Ascending aorta (tissue), 2 donors: ENCODE results near the gene TRIM65. TPM values are rescaled to one million over a fixed set of nuclear protein-coding genes. Genes with fewer than 3 reads are reported as not detected.

Experiments
- DNase-seq, 2 donors: peaks; one replicate each; pipeline ENCODE4 v3.0.0-alpha.2; 2019; ENCODE audit warnings: low spot score in 2 of 2
- H3K27ac ChIP-seq, 2 donors: fragments of 200-600 bp; sonication (generic); one replicate each; pipeline ENCODE4 v1.5.1; 2016 to 2017; ENCODE audit warnings: mild to moderate bottlenecking in 1 of 2
- H3K27me3 ChIP-seq: fragments of 200-600 bp; sonication (generic); one replicate; pipeline ENCODE4 v1.5.1; 2017
- H3K36me3 ChIP-seq, 2 donors: fragments of 200-600 bp; sonication (generic); one replicate each; pipeline ENCODE4 v1.5.1; 2016
- H3K4me1 ChIP-seq, 2 donors: fragments of 200-600 bp; sonication (generic); one replicate each; pipeline ENCODE4 v1.5.1; 2016 to 2017; ENCODE audit warnings: mild to moderate bottlenecking in 1 of 2
- H3K4me3 ChIP-seq, 2 donors: fragments of 200-600 bp; sonication (generic); one replicate each; pipeline ENCODE4 v1.5.1; 2016 to 2017; ENCODE audit warnings: mild to moderate bottlenecking in 1 of 2
- H3K9me3 ChIP-seq, 2 donors: fragments of 200-600 bp; sonication (generic); one replicate each; pipeline ENCODE4 v1.5.1; 2016
- intact Hi-C: fragments of 100-400 bp; cut with DNase I; formaldehyde crosslinking; loops from one replicate; pipeline ENCODE4 v1.15.1; 2023
- total RNA-seq: library from RNA; depleted of rRNA; stranded (reverse); fragments of >200 nt; gene quantifications from one replicate; pipeline ENCODE4 v1.1.0, GENCODE V29; 2016
- TF ChIP-seq, protein P1 (sequence below), 3 experiments: fragments of 200-600 bp in 2 of 3; fragments of 450-650 bp in 1 of 3; sonication (generic) in 2 of 3; IDR thresholded peaks; one replicate each; pipeline ENCODE4 v1.5.1; 2016 to 2019; ENCODE audit warnings: antibody characterized with exemption in 3 of 3, mild to moderate bottlenecking in 1 of 3, moderate library complexity in 1 of 3

The TRIM65 gene
- total RNA-seq, 1 donor from 2014 or later, result 43.3 TPM

DNA sequence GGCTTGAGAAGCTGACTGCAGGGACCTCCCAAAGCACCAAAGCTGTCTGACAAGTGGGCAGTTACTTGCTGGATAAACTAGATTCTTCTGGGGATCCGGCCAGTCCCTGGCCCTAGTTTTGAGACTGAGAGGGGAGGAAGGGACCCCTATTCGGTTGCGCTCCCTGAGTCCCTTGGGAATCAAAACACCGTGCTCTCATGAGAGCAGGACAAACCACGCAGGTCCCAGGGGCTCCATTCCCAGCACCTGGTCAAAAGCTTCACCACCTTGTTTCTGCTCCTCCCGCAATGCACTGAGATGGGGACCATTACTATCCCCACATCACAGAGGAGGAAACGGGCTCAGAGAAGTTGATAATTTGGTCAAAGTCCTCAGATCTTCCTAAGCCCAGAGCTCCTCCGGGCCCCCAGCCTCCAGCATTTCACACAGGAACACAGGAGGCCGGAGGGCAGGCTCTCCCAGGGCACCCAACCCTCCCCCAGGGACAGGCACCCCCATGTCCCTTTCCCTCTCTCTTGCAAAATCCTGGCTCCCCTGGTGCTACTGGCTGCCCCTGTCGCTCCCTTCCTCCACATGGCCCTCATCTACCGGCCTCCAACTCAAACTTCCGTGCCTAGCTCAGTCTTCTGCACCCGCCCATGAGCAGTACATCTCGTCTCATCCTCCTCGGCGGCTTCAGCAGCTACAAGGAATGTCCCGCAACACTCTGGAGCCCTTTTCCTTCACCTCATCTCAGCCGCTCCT lies 3.3 kb downstream of the TRIM65 start:
- no peak for DNase-seq
- no peak overlapping the region for H3K4me3 ChIP-seq
- TF ChIP-seq, protein P1, sequence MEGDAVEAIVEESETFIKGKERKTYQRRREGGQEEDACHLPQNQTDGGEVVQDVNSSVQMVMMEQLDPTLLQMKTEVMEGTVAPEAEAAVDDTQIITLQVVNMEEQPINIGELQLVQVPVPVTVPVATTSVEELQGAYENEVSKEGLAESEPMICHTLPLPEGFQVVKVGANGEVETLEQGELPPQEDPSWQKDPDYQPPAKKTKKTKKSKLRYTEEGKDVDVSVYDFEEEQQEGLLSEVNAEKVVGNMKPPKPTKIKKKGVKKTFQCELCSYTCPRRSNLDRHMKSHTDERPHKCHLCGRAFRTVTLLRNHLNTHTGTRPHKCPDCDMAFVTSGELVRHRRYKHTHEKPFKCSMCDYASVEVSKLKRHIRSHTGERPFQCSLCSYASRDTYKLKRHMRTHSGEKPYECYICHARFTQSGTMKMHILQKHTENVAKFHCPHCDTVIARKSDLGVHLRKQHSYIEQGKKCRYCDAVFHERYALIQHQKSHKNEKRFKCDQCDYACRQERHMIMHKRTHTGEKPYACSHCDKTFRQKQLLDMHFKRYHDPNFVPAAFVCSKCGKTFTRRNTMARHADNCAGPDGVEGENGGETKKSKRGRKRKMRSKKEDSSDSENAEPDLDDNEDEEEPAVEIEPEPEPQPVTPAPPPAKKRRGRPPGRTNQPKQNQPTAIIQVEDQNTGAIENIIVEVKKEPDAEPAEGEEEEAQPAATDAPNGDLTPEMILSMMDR (IDR thresholded peaks at IDR 0.05), result no peak
- H3K27me3 ChIP-seq, result no peaks in the 10 kb centered on the region
- no peaks in the 10 kb centered on the region for H3K9me3 ChIP-seq
- H3K4me1 ChIP-seq, result peaks cover 0 to 21% of the 10 kb centered on the region in 2 donors
- intact Hi-C loops, result no loop called here
- peaks cover 23 to 35% of the 10 kb centered on the region in 2 donors for H3K36me3 ChIP-seq
- no peak overlapping the region for H3K27ac ChIP-seq

DNA sequence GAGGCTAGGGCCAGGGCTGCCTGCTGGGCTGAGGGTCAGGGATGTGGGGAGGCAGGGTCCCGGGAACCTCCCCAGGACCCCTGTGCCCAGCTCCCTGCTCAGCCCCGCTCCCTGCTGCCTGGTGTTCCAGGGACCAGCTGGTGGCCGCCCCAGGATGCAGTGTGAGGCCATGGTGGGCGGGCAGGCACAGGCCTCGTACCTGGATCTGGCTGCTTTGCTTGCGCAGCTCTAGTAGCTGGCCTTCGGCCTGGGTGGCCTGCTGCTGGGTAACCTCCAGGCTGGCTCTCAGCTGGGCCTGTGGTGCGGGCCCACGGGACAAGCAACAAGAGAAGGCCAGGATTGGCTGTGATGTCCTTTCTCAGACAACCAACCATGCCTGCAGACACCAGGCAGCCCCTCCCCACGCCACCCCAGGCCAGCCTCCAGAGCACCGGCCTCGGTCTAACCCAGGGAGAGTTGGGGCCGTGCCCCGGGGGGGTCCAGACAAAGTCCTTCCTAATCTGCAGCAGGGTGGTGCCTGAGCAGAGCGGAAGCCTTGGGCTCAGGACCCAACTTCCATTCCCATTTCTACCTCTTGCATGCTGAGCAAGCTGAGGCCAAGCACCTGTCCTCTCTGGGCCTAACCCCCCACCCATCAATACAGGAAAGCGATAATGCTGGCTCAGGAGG lies 4.1 kb downstream of the TRIM65 start:
- no peak for DNase-seq
- Histone ChIP-seq H3K4me1 (peaks cover 0 to 21% of the 10 kb centered on the region in 2 donors), H3K36me3 (peaks cover 20 to 32% of the 10 kb centered on the region in 2 donors), H3K27me3 (no peaks in the 10 kb centered on the region), H3K4me3 (no peak overlapping the region), H3K9me3 (no peaks in the 10 kb centered on the region), H3K27ac (no peak overlapping the region)
- intact Hi-C loops, result no loop called here
- TF ChIP-seq, protein P1 (IDR thresholded peaks at IDR 0.05), result no peak

DNA sequence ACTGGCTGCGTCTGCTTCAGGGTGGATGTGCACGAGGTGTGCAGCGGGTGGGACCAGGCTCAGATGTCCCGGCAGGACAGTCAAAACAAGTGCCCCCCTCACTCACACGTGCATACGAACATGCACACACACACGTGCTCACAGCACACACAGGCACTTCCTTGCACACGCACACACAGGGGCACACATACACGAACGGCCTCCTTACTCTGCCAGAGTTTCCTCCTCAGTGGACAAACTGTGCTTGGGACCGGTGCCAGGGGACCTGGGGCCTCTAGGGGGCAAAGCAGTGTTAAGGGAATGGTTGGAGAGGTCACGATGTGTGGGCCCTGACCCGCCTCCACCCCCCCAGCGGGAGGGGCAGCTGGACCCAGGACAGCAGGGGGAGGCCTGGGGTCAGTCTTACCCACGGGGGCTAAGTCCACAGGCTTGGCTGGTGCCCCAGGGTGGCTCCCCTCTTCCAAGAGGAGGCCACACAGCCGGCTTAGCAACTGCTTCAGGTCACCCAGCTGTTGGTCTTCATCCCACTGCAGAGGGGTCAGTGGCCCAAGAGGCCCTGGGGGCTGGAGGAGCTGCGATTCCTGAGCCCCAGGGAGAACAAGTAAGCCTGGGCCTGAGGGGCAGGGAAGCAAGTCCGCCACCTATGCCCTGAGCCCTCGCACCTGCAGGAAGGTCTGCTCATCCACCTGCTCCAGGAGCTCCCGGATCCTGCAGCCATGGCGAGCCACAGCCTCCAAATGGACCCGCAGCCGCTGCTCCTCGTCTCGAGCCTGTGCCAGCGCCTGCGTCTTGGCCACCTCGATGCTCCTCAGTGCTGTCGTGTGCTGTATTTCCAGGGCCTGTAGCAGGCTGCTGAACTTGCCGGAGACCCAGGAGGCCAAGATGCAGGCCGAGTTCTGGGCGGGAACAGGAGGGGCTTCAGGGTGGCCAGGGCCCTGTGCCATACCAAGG lies 4.9 kb downstream of the TRIM65 start:
- TF ChIP-seq, protein P1 (IDR thresholded peaks at IDR 0.05), result no peak
- no peaks in the 10 kb centered on the region for H3K9me3 ChIP-seq

DNA sequence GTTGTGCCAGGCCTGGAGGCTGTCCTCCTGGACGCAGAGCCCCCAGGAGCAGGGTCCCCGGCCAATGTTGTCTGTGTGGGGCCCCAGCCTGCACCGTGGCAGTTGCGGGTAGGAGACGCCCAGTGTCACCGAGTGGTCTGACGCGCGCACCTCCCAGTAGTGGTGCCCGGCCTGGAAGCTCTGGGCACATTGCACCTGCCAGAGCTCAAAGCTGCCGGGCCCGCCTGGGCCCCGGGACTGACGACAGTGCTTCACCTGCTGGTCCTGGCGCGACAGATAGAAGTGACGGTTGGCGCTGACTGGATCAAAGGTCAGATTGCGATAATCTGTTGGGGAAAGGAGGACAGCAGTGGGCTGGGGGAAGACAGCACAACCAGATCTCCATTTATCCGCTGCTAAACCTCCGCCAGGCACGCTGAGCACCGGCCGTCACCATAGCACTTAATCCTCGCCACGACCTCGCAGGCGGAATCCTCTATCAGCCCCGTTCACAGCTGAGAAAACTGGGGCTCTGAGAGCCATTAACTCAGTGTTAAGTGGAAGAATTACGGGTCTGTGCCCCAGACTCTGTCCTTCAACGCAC lies 5.6 kb downstream of the TRIM65 start:
- no peak overlapping the region for H3K4me3 ChIP-seq
- TF ChIP-seq, protein P1 (IDR thresholded peaks at IDR 0.05), result no peak
- H3K27me3 ChIP-seq, result no peaks in the 10 kb centered on the region
- intact Hi-C loops, result no loop called here
- H3K36me3 ChIP-seq, result peaks cover 20 to 32% of the 10 kb centered on the region in 2 donors
- no peaks in the 10 kb centered on the region for H3K9me3 ChIP-seq
- DNase-seq, result no peak
- H3K4me1 ChIP-seq, result peaks cover 0 to 18% of the 10 kb centered on the region in 2 donors
- no peak overlapping the region for H3K27ac ChIP-seq

More for the DNA sequence above, 4.9 kb downstream of the TRIM65 start:
- H3K4me3 ChIP-seq, result no peak overlapping the region
- no peak overlapping the region for H3K27ac ChIP-seq
- H3K36me3 ChIP-seq, result peaks cover 20 to 32% of the 10 kb centered on the region in 2 donors
- no peak for DNase-seq
- no peaks in the 10 kb centered on the region for H3K27me3 ChIP-seq
- intact Hi-C loops, result no loop called here
- peaks cover 0 to 18% of the 10 kb centered on the region in 2 donors for H3K4me1 ChIP-seq

DNA sequence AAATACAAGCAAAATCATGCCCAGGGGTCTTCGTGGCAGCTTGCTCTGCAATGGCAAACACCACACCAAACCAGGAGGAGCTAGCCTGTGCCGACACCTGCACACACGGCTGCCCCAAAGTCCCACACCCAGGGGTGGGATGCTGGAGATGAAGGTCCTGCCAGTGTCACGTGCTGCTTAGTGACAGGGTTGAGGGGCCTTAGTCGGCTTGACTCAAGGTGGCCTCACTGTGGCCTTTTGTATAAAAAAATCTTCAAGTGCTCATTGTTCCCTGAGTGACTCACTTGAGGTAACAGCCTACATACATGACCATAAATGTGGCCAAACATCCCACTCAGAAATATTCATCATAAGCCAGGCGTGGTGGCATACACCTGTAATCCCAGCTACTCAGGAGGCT lies 7.3 kb downstream of the TRIM65 start:
- Histone ChIP-seq H3K27ac (no peak overlapping the region), H3K4me1 (peaks cover 0 to 3% of the 10 kb centered on the region in 2 donors), H3K9me3 (no peaks in the 10 kb centered on the region), H3K36me3 (peaks cover 20 to 32% of the 10 kb centered on the region in 2 donors), H3K27me3 (no peaks in the 10 kb centered on the region), H3K4me3 (no peak overlapping the region)
- DNase-seq, result no peak
- TF ChIP-seq, protein P1 (IDR thresholded peaks at IDR 0.05), result no peak
- intact Hi-C loops, result no loop called here
